ENCODE measurements around the gene BIN1.
"Not testable (repeated sequence)": the region's sequence is repeated elsewhere in the genome, so short reads cannot be mapped to it uniquely, and the experiment has no call there.

Gene BIN1

GRCh38 chr2:127028745-127029144 lies 78.2 kb downstream of the BIN1 start:
- not testable (repeated sequence) for H3K4me1 ChIP-seq (ENCODE audit: control insufficient read depth, insufficient read depth, low read depth, low read length); H2BK120ac ChIP-seq (ENCODE audit: low read depth, low read length); H3K79me1 ChIP-seq (replicated peaks; ENCODE audit: low read length, poor library complexity, severe bottlenecking); H4K91ac ChIP-seq (ENCODE audit: low read length); H2BK5ac ChIP-seq (ENCODE audit: low read depth, low read length, poor library complexity, severe bottlenecking); H3K4me2 ChIP-seq (ENCODE audit: low read length, poor library complexity, severe bottlenecking); H3K14ac ChIP-seq (ENCODE audit: low read length in 2 of 2); H3K36me3 ChIP-seq (ENCODE audit: control insufficient read depth in 1 of 2, insufficient read depth in 2 of 2, low read depth in 1 of 2, low read length in 2 of 2); H3K9ac ChIP-seq (ENCODE audit: low read length); H2BK12ac ChIP-seq (ENCODE audit: low read length in 2 of 2); H2AK5ac ChIP-seq (ENCODE audit: low read length, severe bottlenecking); H3K4me3 ChIP-seq (ENCODE audit: insufficient read depth in 1 of 2, low read depth in 1 of 2, low read length in 2 of 2); H3K18ac ChIP-seq (ENCODE audit: low read depth in 1 of 2, low read length in 2 of 2); H3K4ac ChIP-seq (ENCODE audit: low read depth in 1 of 2, low read length in 2 of 2); H3K27me3 ChIP-seq (ENCODE audit: control insufficient read depth in 1 of 2, insufficient read depth in 1 of 2, low read length in 2 of 2); H3K9me3 ChIP-seq (ENCODE audit: control insufficient read depth, low read length); H3K27ac ChIP-seq (ENCODE audit: low read length, poor library complexity, severe bottlenecking); H2AFZ ChIP-seq (ENCODE audit: low read depth, low read length); DNase-seq; H3K23ac ChIP-seq (ENCODE audit: low read length in 2 of 2); H2BK15ac ChIP-seq (ENCODE audit: low read depth, poor library complexity, severe bottlenecking); H4K8ac ChIP-seq (ENCODE audit: low read length)
- 86% methylated on average over 1 of the region's 1 CpG for WGBS

DNA sequence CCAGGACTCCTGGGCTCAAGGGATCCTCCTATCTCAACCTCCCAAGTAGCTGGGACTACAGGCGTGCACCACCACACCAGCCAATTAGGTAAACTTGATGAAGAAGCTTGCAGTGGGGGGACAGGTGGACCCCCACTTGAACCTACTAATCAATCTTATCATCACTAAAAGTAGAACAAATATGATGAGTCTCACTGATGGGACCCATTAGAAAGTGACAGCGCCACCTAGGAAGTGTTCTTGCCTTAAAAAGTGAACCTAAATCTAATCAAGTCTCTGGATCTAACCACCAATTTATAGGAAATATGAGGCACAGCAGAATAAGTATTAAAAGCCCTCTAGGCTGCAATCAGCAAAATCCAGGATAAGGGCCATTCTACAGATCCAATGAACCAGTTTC lies 79.2 kb downstream of the BIN1 start:
- Histone ChIP-seq H3K27ac (ENCODE audit: low read length, poor library complexity, severe bottlenecking) (no peak overlapping the region), H3K9ac (ENCODE audit: low read length) (no peak overlapping the region)

GRCh38 chr2:127025359-127026166 lies 81.4 kb downstream of the BIN1 start:
- peak overlapping the region; percentile 94 for H3K4me2 ChIP-seq (ENCODE audit: low read length, poor library complexity, severe bottlenecking)
- H4K8ac ChIP-seq (ENCODE audit: low read length) = peak overlapping the region; percentile 93
- H3K4me1 ChIP-seq (ENCODE audit: control insufficient read depth, insufficient read depth, low read depth, low read length) = peaks cover 4% of the 10 kb centered on the region
- H2AFZ ChIP-seq (ENCODE audit: low read depth, low read length) = peak overlapping the region; percentile 92
- H3K18ac ChIP-seq (ENCODE audit: low read depth in 1 of 2, low read length in 2 of 2) = peak overlapping the region; percentile 2 to 91
- peak overlapping the region in 1 of 2 experiments; percentile 3 for H3K23ac ChIP-seq (ENCODE audit: low read length in 2 of 2)
- no peaks in the 10 kb centered on the region for H3K79me1 ChIP-seq (replicated peaks; ENCODE audit: low read length, poor library complexity, severe bottlenecking)
- H3K27me3 ChIP-seq (ENCODE audit: control insufficient read depth in 1 of 2, insufficient read depth in 1 of 2, low read length in 2 of 2) = no peaks in the 10 kb centered on the region
- H3K9me3 ChIP-seq (ENCODE audit: control insufficient read depth, low read length) = no peaks in the 10 kb centered on the region
- H2BK12ac ChIP-seq (ENCODE audit: low read length in 2 of 2) = peak overlapping the region; percentile 17 to 40
- peak; percentile 98 for DNase-seq
- peak overlapping the region; percentile 61 to 77 for H3K4me3 ChIP-seq (ENCODE audit: insufficient read depth in 1 of 2, low read depth in 1 of 2, low read length in 2 of 2)
- peak overlapping the region; percentile 4 for H2BK120ac ChIP-seq (ENCODE audit: low read depth, low read length)
- peak overlapping the region; percentile 82 for H3K9ac ChIP-seq (ENCODE audit: low read length)
- peak overlapping the region; percentile 12 for H3K27ac ChIP-seq (ENCODE audit: low read length, poor library complexity, severe bottlenecking)
- no peak overlapping the region for H3K14ac ChIP-seq (ENCODE audit: low read length in 2 of 2)
- H3K36me3 ChIP-seq (ENCODE audit: control insufficient read depth in 1 of 2, insufficient read depth in 2 of 2, low read depth in 1 of 2, low read length in 2 of 2) = no peaks in the 10 kb centered on the region
- peak overlapping the region; percentile 48 to 94 for H3K4ac ChIP-seq (ENCODE audit: low read depth in 1 of 2, low read length in 2 of 2)
- no peak overlapping the region for H2BK5ac ChIP-seq (ENCODE audit: low read depth, low read length, poor library complexity, severe bottlenecking)
- H2BK15ac ChIP-seq (ENCODE audit: low read depth, poor library complexity, severe bottlenecking) = peak overlapping the region; percentile 38
- WGBS = under 1% methylated on average over 39 of the region's 39 CpGs
- no peak overlapping the region for H2AK5ac ChIP-seq (ENCODE audit: low read length, severe bottlenecking)
- H4K91ac ChIP-seq (ENCODE audit: low read length) = peak overlapping the region; percentile 87

More for the DNA sequence above, 79.2 kb downstream of the BIN1 start:
- no peak overlapping the region for H2BK120ac ChIP-seq (ENCODE audit: low read depth, low read length)
- no peak overlapping the region for H3K4ac ChIP-seq (ENCODE audit: low read depth in 1 of 2, low read length in 2 of 2)
- H2BK12ac ChIP-seq (ENCODE audit: low read length in 2 of 2) = no peak overlapping the region
- no peaks in the 10 kb centered on the region for H3K36me3 ChIP-seq (ENCODE audit: control insufficient read depth in 1 of 2, insufficient read depth in 2 of 2, low read depth in 1 of 2, low read length in 2 of 2)
- no peak overlapping the region for H4K91ac ChIP-seq (ENCODE audit: low read length)
- no peaks in the 10 kb centered on the region for H3K27me3 ChIP-seq (ENCODE audit: control insufficient read depth in 1 of 2, insufficient read depth in 1 of 2, low read length in 2 of 2)
- H2BK15ac ChIP-seq (ENCODE audit: low read depth, poor library complexity, severe bottlenecking) = no peak overlapping the region
- 89% methylated on average over 2 of the region's 2 CpGs for WGBS
- H3K23ac ChIP-seq (ENCODE audit: low read length in 2 of 2) = no peak overlapping the region
- H3K4me1 ChIP-seq (ENCODE audit: control insufficient read depth, insufficient read depth, low read depth, low read length) = peaks cover 4% of the 10 kb centered on the region
- no peaks in the 10 kb centered on the region for H3K9me3 ChIP-seq (ENCODE audit: control insufficient read depth, low read length)
- no peak overlapping the region for H2BK5ac ChIP-seq (ENCODE audit: low read depth, low read length, poor library complexity, severe bottlenecking)
- no peak overlapping the region for H2AK5ac ChIP-seq (ENCODE audit: low read length, severe bottlenecking)
- no peak overlapping the region for H3K18ac ChIP-seq (ENCODE audit: low read depth in 1 of 2, low read length in 2 of 2)
- no peak overlapping the region for H4K8ac ChIP-seq (ENCODE audit: low read length)
- no peak overlapping the region for H2AFZ ChIP-seq (ENCODE audit: low read depth, low read length)
- no peak overlapping the region for H3K4me3 ChIP-seq (ENCODE audit: insufficient read depth in 1 of 2, low read depth in 1 of 2, low read length in 2 of 2)
- H3K14ac ChIP-seq (ENCODE audit: low read length in 2 of 2) = no peak overlapping the region
- DNase-seq = no peak
- no peaks in the 10 kb centered on the region for H3K79me1 ChIP-seq (replicated peaks; ENCODE audit: low read length, poor library complexity, severe bottlenecking)
- H3K4me2 ChIP-seq (ENCODE audit: low read length, poor library complexity, severe bottlenecking) = no peak overlapping the region

- peak overlapping the region; percentile 61 to 77 for H3K4me3 ChIP-seq (ENCODE audit: insufficient read depth in 1 of 2, low read depth in 1 of 2, low read length in 2 of 2)
- H3K4ac ChIP-seq (ENCODE audit: low read depth in 1 of 2, low read length in 2 of 2) = peak overlapping the region; percentile 48 to 94
- WGBS = 3% methylated on average over 28 of the region's 29 CpGs
- peak overlapping the region; percentile 87 for H4K91ac ChIP-seq (ENCODE audit: low read length)
- H3K4me1 ChIP-seq (ENCODE audit: control insufficient read depth, insufficient read depth, low read depth, low read length) = peaks cover 4% of the 10 kb centered on the region
- H3K27ac ChIP-seq (ENCODE audit: low read length, poor library complexity, severe bottlenecking) = peak overlapping the region; percentile 12
- peak overlapping the region; percentile 2 to 91 for H3K18ac ChIP-seq (ENCODE audit: low read depth in 1 of 2, low read length in 2 of 2)
- H2BK15ac ChIP-seq (ENCODE audit: low read depth, poor library complexity, severe bottlenecking) = peak overlapping the region; percentile 38
- H3K36me3 ChIP-seq (ENCODE audit: control insufficient read depth in 1 of 2, insufficient read depth in 2 of 2, low read depth in 1 of 2, low read length in 2 of 2) = no peaks in the 10 kb centered on the region
- peak; percentile 72 for DNase-seq
- peak overlapping the region; percentile 4 for H2BK120ac ChIP-seq (ENCODE audit: low read depth, low read length)
- H3K27me3 ChIP-seq (ENCODE audit: control insufficient read depth in 1 of 2, insufficient read depth in 1 of 2, low read length in 2 of 2) = no peaks in the 10 kb centered on the region
- H3K23ac ChIP-seq (ENCODE audit: low read length in 2 of 2) = peak overlapping the region in 1 of 2 experiments; percentile 19
- H3K9ac ChIP-seq (ENCODE audit: low read length) = peak overlapping the region; percentile 82
- peak overlapping the region in 1 of 2 experiments; percentile 26 for H3K14ac ChIP-seq (ENCODE audit: low read length in 2 of 2)
- H2AK5ac ChIP-seq (ENCODE audit: low read length, severe bottlenecking) = no peak overlapping the region
- H3K9me3 ChIP-seq (ENCODE audit: control insufficient read depth, low read length) = no peaks in the 10 kb centered on the region
- H4K8ac ChIP-seq (ENCODE audit: low read length) = peak overlapping the region; percentile 93
- H3K4me2 ChIP-seq (ENCODE audit: low read length, poor library complexity, severe bottlenecking) = peak overlapping the region; percentile 94
- H2AFZ ChIP-seq (ENCODE audit: low read depth, low read length) = peak overlapping the region; percentile 92
- peak overlapping the region; percentile 40 to 76 for H2BK12ac ChIP-seq (ENCODE audit: low read length in 2 of 2)
- no peak overlapping the region for H2BK5ac ChIP-seq (ENCODE audit: low read depth, low read length, poor library complexity, severe bottlenecking)
- H3K79me1 ChIP-seq (replicated peaks; ENCODE audit: low read length, poor library complexity, severe bottlenecking) = no peaks in the 10 kb centered on the region
These were observed 82.1 kb downstream of the BIN1 start for GRCh38 chr2:127024769-127025358.

All from mesenchymal stem cell (in vitro differentiated cells and primary cell).